Endothelial cell of umbilical vein (primary cell): ENCODE data around the gene ATP1A4. TPM values are rescaled to one million over a fixed set of nuclear protein-coding genes. Genes with fewer than 3 reads are reported as not detected.

Source experiments
- BruUV-seq: library from RNA; stranded (reverse); fragments of 400-500 nt; replicated peaks from 2 replicates; lab custom pipeline; 2021; lab: Mats Ljungman, UMichigan
- CTCF ChIA-PET: fragments of 300-600, 350-600 bp; sonication (Branson Sonifier 250); formaldehyde crosslinking; loops from one replicate; lab custom pipeline; 2021; ENCODE audit warnings: antibody characterized with exemption, inconsistent platforms; lab: Charles Lee
- POLR2A ChIA-PET: fragments of 300-600, 350-600 bp; sonication (Branson Sonifier 250); formaldehyde crosslinking; loops from one replicate; lab custom pipeline; 2021; ENCODE audit warnings: antibody characterized with exemption, inconsistent platforms; lab: Charles Lee
- DNase-seq: peaks from one replicate; pipeline ENCODE4 v3.0.0-alpha.2; 2011; ENCODE audit warnings: low read depth, low spot score
- FAIRE-seq: peaks from 2 replicates; lab custom pipeline; 2011; peaks lifted over from hg19 to GRCh38; lab: Jason Lieb, UNC
- H2AFZ ChIP-seq: 2 replicates; pipeline ENCODE4 v1.6.0; 2012; ENCODE audit warnings: low read depth, low read length, control low read depth, inconsistent platforms
- H3K27ac ChIP-seq: 2 replicates; pipeline ENCODE4 v1.5.1; 2011; ENCODE audit warnings: low read depth, mild to moderate bottlenecking, control low read depth, low read length, moderate library complexity; ENCODE audit not compliant: insufficient read depth
- H3K27me3 ChIP-seq, 2 experiments: 2 replicates each; pipeline versions ENCODE4 v1.6.0 to v1.6.1; 2011; ENCODE audit warnings: low read length in 2 of 2, mixed read lengths in 1 of 2; ENCODE audit not compliant: control insufficient read depth in 2 of 2, insufficient read depth in 2 of 2
- H3K36me3 ChIP-seq, 2 experiments: 2 replicates in 1 of 2; 3 replicates in 1 of 2; pipeline ENCODE4 v1.5.1; 2011; ENCODE audit warnings: low read length in 2 of 2, mild to moderate bottlenecking in 1 of 2, moderate library complexity in 1 of 2; ENCODE audit not compliant: control insufficient read depth in 2 of 2, insufficient read depth in 2 of 2; ENCODE audit errors: extremely low read depth in 1 of 2
- H3K4me1 ChIP-seq: 3 replicates; pipeline ENCODE4 v1.5.1; 2011; ENCODE audit warnings: mild to moderate bottlenecking, low read length; ENCODE audit not compliant: control insufficient read depth, insufficient read depth; ENCODE audit errors: extremely low read depth
- H3K4me2 ChIP-seq: 2 replicates; pipeline ENCODE4 v1.6.1; 2011; ENCODE audit warnings: low read length, control low read depth, mixed read lengths; ENCODE audit not compliant: insufficient read depth
- H3K4me3 ChIP-seq, 3 experiments: fragments of 200-600 bp in 1 of 3; sonication (generic), shearing (Covaris generic) in 1 of 3; replicated peaks in 1 of 3; 2 replicates each; pipeline ENCODE4 v1.5.1; 2011 to 2016; ENCODE audit warnings: control low read depth in 3 of 3, low read length in 3 of 3, mild to moderate bottlenecking in 2 of 3, inconsistent platforms in 1 of 3, low read depth in 1 of 3, moderate library complexity in 1 of 3; ENCODE audit not compliant: insufficient read depth in 1 of 3
- H3K79me2 ChIP-seq: 2 replicates; pipeline ENCODE4 v1.6.0; 2012; ENCODE audit warnings: low read length, inconsistent platforms; ENCODE audit not compliant: control insufficient read depth, insufficient read depth
- H3K9ac ChIP-seq: replicated peaks from 2 replicates; pipeline ENCODE3; 2011; ENCODE audit warnings: low read length, control low read depth; ENCODE audit not compliant: insufficient read depth; ENCODE audit errors: extremely low read depth
- H3K9me1 ChIP-seq: replicated peaks from 3 replicates; pipeline ENCODE4 v1.6.0; 2011; ENCODE audit warnings: mild to moderate bottlenecking, low read length; ENCODE audit not compliant: control insufficient read depth, insufficient read depth; ENCODE audit errors: extremely low read depth
- H3K9me3 ChIP-seq: replicated peaks from 2 replicates; pipeline ENCODE4 v1.5.1; 2012; ENCODE audit warnings: low read length, inconsistent platforms; ENCODE audit not compliant: control insufficient read depth, insufficient read depth
- H4K20me1 ChIP-seq: replicated peaks from 2 replicates; pipeline ENCODE3; 2011; ENCODE audit warnings: mild to moderate bottlenecking, low read length; ENCODE audit not compliant: control insufficient read depth, insufficient read depth; ENCODE audit errors: extremely low read depth
- CTCF ChIP-seq, 2 donors: IDR thresholded peaks; 1 replicate in 1 of 2; 2 replicates in 1 of 2; pipeline ENCODE4 v1.5.1; 2011; ENCODE audit warnings: low read length in 2 of 2, mild to moderate bottlenecking in 2 of 2, moderate library complexity in 2 of 2, control low read depth in 1 of 2, inconsistent platforms in 1 of 2, low read depth in 1 of 2; ENCODE audit not compliant: insufficient read depth in 1 of 2; ENCODE audit errors: extremely low read depth in 1 of 2
- EZH2 ChIP-seq: IDR thresholded peaks from 2 replicates; pipeline ENCODE4 v1.6.1; 2012; ENCODE audit warnings: borderline replicate concordance, low read depth, mild to moderate bottlenecking, moderate library complexity, low read length, inconsistent platforms; ENCODE audit not compliant: severe bottlenecking
- FOS ChIP-seq: IDR thresholded peaks from 2 replicates; pipeline ENCODE4 v1.6.1; 2011; ENCODE audit warnings: mild to moderate bottlenecking, low read length, moderate library complexity, borderline replicate concordance; ENCODE audit not compliant: insufficient read depth
- GATA2 ChIP-seq: IDR thresholded peaks from 2 replicates; pipeline ENCODE4 v1.7.0; 2011; ENCODE audit warnings: low read depth, mild to moderate bottlenecking, moderate library complexity, mixed read lengths, low read length; ENCODE audit not compliant: insufficient read length, insufficient read depth
- JUN ChIP-seq: IDR thresholded peaks from 2 replicates; pipeline ENCODE4 v1.6.1; 2011; ENCODE audit warnings: borderline replicate concordance, low read depth; ENCODE audit not compliant: insufficient read length, insufficient read depth
- MAX ChIP-seq: IDR thresholded peaks from 2 replicates; pipeline ENCODE4 v1.6.1; 2011; ENCODE audit not compliant: insufficient read depth, insufficient read length
- MYC ChIP-seq: IDR thresholded peaks from one replicate; pipeline ENCODE4 v1.6.1; 2011; ENCODE audit warnings: mild to moderate bottlenecking, low read depth, low read length
- POLR2A ChIP-seq: IDR thresholded peaks from 2 replicates; pipeline ENCODE4 v1.6.1; 2012; ENCODE audit warnings: low read depth, mild to moderate bottlenecking, control low read depth, low read length
- POLR2AphosphoS5 ChIP-seq: IDR thresholded peaks from 2 replicates; pipeline ENCODE4 v1.6.1; 2012; ENCODE audit warnings: low read depth, mild to moderate bottlenecking, control low read depth, low read length, moderate library complexity; ENCODE audit not compliant: insufficient read depth
- dilution Hi-C: fragments of 300-500 bp; cut with MboI; formaldehyde crosslinking; loops from one replicate; pipeline ENCODE4 v1.15.0; 2019; ENCODE audit warnings: low sequenced_read_pairs; ENCODE audit not compliant: extremely low pct_ligation_motif_present
- intact Hi-C: fragments of 100-400 bp; cut with micrococcal nuclease; formaldehyde crosslinking; loops from one replicate; pipeline ENCODE4 v1.10.0; 2022
- polyA plus RNA-seq, 4 experiments: library from polyadenylated mRNA; depleted of rRNA in 3 of 4; stranded (reverse) in 3 of 4; unstranded in 1 of 4; fragments of >200 nt; gene quantifications; 2 replicates each; pipeline versions ENCODE4 v1.2.1 to v1.2.3, GENCODE V29; 2011 to 2012; ENCODE audit warnings: missing spikeins in 1 of 4
- total RNA-seq: library from RNA; stranded (reverse); gene quantifications from 2 replicates; pipeline ENCODE4 v1.2.3, GENCODE V29; 2021

ATP1A4 gene
- total and polyA plus RNA-seq, 2 donors (not counting 3 experiments of a cell fraction or from before 2014, with no cell fraction given) = not detected

GRCh38 chr1:160169553-160170399, 18.4 kb downstream of the ATP1A4 start:
- Histone ChIP-seq H3K4me1 (no peaks in the 10 kb centered on the region), H3K79me2 (no peaks in the 10 kb centered on the region), H3K27me3 (peaks cover 7 to 17% of the 10 kb centered on the region in 2 experiments), H3K9me1 (no peaks in the 10 kb centered on the region), H3K27ac (no peak overlapping the region), H3K36me3 (no peaks in the 10 kb centered on the region), H2AFZ (no peak overlapping the region), H4K20me1 (no peaks in the 10 kb centered on the region), H3K9me3 (no peaks in the 10 kb centered on the region), H3K9ac (no peak overlapping the region), H3K4me2 (no peak overlapping the region), H3K4me3 (no peak overlapping the region)
- POLR2A ChIA-PET = no interaction called here
- dilution Hi-C loops (no loop called here), intact Hi-C loops (no loop called here)
- no peak for FAIRE-seq
- TF ChIP-seq MAX = no peak
- TF ChIP-seq JUN = no peak
- no peak for TF ChIP-seq GATA2
- TF ChIP-seq POLR2A = no peak
- no peak for TF ChIP-seq EZH2
- TF ChIP-seq FOS = no peak
- TF ChIP-seq MYC = no peak
- no peak for TF ChIP-seq POLR2AphosphoS5
- TF ChIP-seq CTCF (IDR thresholded peaks at IDR 0.05; ENCODE audit: extremely low read depth in 1 of 2, insufficient read depth in 1 of 2, low read depth in 1 of 2, low read length in 2 of 2) = no peak
- no peak for DNase-seq
- no TSS peak for BruUV-seq
- CTCF ChIA-PET = interaction anchor here (0.7 to 1.7 kb wide), 4 partner anchors 24 to 122 kb away, joined by 3 to 5 read pairs (median 5); no protein-coding TSS in a partner anchor
